Measurements from ENCODE around the gene GRIK1.

DNA sequence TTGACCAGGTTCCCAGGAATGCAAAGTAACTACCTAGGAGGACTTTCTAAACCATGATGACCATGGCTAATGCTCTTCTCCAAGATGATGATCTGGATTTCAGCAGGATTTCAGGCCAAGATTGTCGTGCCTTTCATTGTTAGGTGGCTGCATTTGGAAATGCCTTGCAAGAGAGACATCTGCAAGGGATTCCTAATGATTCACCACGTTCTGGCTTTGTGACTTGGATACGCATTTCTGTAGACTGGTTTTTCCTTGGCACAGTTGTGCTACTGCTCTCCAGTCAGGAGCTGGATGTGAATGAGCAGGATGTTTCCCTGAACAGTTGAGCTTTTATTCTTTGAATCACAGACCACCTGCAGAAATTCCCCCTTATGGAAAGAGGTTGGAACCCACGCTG lies 428.7 kb downstream of the GRIK1 start:
- TF ChIP-seq, protein P1, sequence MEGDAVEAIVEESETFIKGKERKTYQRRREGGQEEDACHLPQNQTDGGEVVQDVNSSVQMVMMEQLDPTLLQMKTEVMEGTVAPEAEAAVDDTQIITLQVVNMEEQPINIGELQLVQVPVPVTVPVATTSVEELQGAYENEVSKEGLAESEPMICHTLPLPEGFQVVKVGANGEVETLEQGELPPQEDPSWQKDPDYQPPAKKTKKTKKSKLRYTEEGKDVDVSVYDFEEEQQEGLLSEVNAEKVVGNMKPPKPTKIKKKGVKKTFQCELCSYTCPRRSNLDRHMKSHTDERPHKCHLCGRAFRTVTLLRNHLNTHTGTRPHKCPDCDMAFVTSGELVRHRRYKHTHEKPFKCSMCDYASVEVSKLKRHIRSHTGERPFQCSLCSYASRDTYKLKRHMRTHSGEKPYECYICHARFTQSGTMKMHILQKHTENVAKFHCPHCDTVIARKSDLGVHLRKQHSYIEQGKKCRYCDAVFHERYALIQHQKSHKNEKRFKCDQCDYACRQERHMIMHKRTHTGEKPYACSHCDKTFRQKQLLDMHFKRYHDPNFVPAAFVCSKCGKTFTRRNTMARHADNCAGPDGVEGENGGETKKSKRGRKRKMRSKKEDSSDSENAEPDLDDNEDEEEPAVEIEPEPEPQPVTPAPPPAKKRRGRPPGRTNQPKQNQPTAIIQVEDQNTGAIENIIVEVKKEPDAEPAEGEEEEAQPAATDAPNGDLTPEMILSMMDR (IDR thresholded peaks at IDR 0.05), result no peak
- no peak for TF ChIP-seq POLR2A (IDR thresholded peaks at IDR 0.05)
- no peak for TF ChIP-seq POLR2AphosphoS5 (IDR thresholded peaks at IDR 0.05)
